ENCODE data around the gene PPP1R9A.
"Not testable (repeated sequence)": the region's sequence is repeated elsewhere in the genome, so short reads cannot be mapped to it uniquely, and the experiment has no call there.

PPP1R9A gene

DNA sequence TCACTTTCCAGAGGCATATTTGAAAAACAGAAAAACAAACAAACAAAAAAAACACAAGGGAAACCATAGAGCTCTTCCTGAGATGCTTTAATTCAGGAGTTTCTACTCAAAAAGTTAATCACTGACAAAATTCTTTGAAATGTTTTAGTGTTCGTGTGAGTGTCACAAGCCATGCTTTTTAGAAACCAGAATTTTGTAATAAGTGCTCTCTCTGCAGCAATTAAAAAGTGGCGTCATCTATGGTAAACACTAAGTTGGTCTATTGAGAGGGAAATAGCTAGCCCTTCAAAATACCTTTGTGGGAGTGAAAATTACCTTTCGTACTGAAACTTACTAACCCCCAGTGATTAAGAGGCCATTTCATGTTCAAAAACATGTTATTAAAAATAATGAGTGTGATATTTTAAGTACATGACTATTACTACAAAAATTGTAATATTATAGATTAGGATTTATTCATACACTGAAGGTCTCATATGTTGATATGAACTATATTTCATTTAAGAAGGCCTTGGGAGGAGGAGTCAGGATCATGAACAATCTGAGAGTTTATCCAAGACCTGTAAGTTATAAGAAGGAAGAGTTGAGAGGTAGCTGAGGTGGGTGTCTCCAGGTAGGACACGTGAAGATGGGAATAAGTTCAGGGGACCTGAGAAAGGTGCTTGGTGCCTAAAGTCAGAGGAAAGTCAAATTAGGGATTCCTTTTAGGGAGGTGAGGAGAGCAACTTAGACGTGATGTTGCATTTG lies 94.6 kb downstream of the PPP1R9A start:
- no peak overlapping the region for H3K4me3 ChIP-seq (ENCODE audit: low read depth, low read length)
- TF ChIP-seq, protein P1, sequence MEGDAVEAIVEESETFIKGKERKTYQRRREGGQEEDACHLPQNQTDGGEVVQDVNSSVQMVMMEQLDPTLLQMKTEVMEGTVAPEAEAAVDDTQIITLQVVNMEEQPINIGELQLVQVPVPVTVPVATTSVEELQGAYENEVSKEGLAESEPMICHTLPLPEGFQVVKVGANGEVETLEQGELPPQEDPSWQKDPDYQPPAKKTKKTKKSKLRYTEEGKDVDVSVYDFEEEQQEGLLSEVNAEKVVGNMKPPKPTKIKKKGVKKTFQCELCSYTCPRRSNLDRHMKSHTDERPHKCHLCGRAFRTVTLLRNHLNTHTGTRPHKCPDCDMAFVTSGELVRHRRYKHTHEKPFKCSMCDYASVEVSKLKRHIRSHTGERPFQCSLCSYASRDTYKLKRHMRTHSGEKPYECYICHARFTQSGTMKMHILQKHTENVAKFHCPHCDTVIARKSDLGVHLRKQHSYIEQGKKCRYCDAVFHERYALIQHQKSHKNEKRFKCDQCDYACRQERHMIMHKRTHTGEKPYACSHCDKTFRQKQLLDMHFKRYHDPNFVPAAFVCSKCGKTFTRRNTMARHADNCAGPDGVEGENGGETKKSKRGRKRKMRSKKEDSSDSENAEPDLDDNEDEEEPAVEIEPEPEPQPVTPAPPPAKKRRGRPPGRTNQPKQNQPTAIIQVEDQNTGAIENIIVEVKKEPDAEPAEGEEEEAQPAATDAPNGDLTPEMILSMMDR (IDR thresholded peaks at IDR 0.05; ENCODE audit: insufficient read depth, low read depth, low read length, missing control alignments) = no peak
- DNase-seq (ENCODE audit: low read depth) = no peak

DNA sequence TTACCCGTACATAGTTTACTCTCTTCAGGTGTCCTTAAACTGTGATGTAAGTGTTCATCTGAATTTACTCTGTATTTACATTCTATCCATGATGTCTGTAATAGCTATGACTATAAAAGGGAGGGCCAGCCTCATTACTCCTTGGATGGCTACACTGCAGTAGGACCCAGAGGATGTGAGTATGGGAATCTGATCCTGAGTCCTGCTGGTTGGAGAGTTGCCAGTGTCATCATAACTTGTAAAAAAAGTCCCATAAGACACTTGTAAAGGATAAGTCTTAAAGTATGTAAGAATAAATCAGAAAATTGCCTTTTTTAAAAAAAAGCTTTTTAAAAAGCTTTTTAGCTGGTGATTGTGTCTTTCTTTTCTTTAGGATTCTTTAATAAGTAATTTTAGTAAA lies 95.4 kb downstream of the PPP1R9A start:
- TF ChIP-seq, protein P1 (IDR thresholded peaks at IDR 0.05; ENCODE audit: insufficient read depth, low read depth, low read length, missing control alignments) = no peak
- H3K4me3 ChIP-seq (ENCODE audit: low read depth, low read length) = no peak overlapping the region
- no peak for DNase-seq (ENCODE audit: low read depth)

DNA sequence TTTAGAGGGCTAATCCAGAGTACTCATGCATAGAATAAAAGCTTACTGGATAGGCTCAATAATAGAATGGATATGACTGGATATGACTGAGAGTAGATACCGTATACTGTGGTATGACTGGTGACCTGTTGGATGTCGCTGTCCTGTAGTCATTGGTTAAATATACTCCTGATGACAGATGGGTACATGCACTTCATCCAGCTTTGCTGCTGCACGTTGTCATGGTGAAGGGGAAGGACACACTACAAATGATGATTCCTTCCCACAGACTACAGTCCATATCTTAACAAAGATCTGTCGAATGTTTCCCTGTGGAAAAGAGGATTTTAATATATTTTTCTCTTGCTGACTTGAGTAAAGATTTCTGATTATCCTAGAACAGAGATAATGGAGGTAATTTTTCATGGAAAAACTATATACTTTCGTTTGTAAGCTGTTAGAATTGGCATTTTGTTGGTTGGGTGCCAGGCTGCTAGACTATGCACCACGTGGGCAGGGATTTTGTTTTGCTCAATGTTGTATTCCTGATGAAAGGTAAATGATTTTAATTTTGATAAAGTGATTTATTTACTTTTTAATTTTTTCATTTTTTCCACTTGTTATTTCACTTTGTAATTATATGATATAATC lies 97.3 kb downstream of the PPP1R9A start:
- H3K4me3 ChIP-seq (ENCODE audit: low read depth, low read length) = no peak overlapping the region
- TF ChIP-seq, protein P1 (IDR thresholded peaks at IDR 0.05; ENCODE audit: insufficient read depth, low read depth, low read length, missing control alignments) = no peak
- DNase-seq (ENCODE audit: low read depth) = no peak

DNA sequence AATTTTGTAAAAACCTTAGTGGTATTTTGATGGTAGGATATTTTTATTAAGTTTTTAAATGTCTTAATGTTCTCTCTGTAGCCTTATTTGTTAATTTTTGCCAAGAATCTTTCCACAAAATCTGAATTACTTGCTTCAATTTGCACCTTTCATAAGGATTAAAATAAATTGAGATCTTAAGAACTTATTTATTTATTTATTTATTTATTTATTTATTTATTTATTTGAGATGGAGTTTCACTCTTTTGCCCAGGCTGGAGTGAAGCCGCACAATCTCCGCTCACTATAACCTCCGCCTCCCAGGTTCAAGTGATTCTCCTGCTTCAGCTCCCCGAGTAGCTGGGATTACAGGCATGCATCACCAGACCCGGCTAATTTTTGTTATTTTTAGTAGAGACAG lies 98.6 kb downstream of the PPP1R9A start:
- no peak for DNase-seq (ENCODE audit: low read depth)
- TF ChIP-seq, protein P1 (IDR thresholded peaks at IDR 0.05; ENCODE audit: insufficient read depth, low read depth, low read length, missing control alignments) = no peak
- H3K4me3 ChIP-seq (ENCODE audit: low read depth, low read length) = no peak overlapping the region

DNA sequence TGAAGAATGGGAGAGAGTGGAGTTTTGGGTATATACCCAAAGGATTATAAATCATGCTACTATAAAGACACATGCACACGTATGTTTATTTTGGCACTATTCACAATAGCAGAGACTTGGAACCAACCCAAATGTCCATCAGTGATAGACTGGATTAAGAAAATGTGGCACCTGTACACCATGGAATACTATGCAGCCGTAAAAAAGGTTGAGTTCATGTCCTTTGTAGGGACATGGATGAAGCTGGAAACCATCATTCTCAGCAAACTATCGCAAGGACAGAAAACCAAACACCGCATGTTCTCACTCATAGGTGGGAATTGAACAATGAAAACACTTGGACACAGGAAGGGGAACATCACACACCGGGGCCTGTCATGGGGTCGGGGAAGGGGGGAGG lies 101.4 kb downstream of the PPP1R9A start:
- DNase-seq (ENCODE audit: low read depth); H3K4me3 ChIP-seq (ENCODE audit: low read depth, low read length): not testable (repeated sequence)

DNA sequence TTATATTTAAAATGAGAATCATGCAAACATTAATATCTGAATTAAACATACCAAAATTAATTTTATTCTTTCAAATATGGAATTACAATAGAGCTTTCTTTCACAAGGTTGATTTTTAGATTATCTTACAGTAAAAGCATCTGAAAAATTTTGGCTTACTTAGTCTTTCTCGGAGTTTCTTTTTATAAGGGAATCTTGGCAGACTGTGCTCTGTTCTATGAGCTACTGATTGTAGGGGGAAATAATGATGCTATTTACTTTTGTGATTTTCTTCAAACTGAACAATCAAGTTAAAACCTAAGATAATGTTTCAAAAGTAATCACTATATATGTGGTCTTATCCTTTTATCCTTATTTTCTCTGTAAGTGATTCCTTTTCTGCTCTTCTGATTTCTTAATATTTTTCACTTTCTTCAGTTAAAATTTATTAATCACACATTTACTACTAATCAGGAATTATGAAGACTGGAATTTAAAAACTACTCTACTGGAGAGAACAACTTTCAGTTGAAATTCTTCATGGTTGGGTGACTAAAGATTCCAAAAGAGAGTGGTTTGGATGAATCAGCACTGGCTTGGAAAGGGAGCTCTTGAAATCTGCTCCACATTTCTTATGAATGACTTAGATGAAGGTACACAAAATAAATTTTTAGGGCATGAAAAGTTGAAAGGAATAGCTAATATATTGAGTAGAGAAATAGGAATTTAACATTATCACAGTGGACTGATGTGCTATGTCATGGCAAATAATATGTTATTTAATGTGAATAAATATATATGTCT lies 103.9 kb downstream of the PPP1R9A start:
- TF ChIP-seq, protein P1 (IDR thresholded peaks at IDR 0.05; ENCODE audit: insufficient read depth, low read depth, low read length, missing control alignments) = no peak
- H3K4me3 ChIP-seq (ENCODE audit: low read depth, low read length) = no peak overlapping the region
- no peak for DNase-seq (ENCODE audit: low read depth)

DNA sequence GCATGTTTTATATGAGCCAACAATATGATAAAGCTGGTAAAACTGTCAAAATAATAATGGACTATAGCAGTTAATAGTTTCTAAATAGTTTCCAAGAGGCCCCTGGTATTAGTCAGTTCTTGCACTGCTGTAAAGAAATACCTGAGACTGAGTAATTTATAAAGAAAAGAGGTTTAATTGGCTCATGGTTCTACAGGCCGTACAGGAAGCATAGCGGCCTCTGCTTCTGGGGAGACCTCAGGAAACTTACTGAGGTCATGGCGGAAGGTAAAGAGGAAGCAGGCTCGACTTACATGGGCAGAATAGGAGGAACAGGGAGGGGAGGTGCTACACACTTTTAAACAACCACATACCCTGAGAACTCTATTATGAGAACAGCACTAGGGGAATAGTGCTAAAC lies 104.6 kb downstream of the PPP1R9A start:
- no peak overlapping the region for H3K4me3 ChIP-seq (ENCODE audit: low read depth, low read length)
- no peak for DNase-seq (ENCODE audit: low read depth)
- TF ChIP-seq, protein P1 (IDR thresholded peaks at IDR 0.05; ENCODE audit: insufficient read depth, low read depth, low read length, missing control alignments) = no peak

Measured in GM12865 (cell line).